Measurements from ENCODE around the gene TMBIM1. TPM values are rescaled to one million over a fixed set of nuclear protein-coding genes. Genes with fewer than 3 reads are reported as not detected.

Gene TMBIM1
- total and polyA plus RNA-seq, 2 donors (not counting 1 experiment from before 2014, with no cell fraction given): 170 to 235 TPM

GRCh38 chr2:218276986-218277755, 15.1 kb downstream of the TMBIM1 start:
- no peak for DNase-seq (ENCODE audit: low read depth in 2 of 2)
- H3K9me3 ChIP-seq (ENCODE audit: control insufficient read depth, insufficient read depth, low read depth, low read length): no peaks in the 10 kb centered on the region
- no peak overlapping the region for H3K27ac ChIP-seq (ENCODE audit: insufficient read depth, low read length)
- peaks cover 13% of the 10 kb centered on the region for H3K4me1 ChIP-seq (ENCODE audit: control insufficient read depth, extremely low read depth, insufficient read depth, low read length)
- TF ChIP-seq CTCF (conservative IDR thresholded peaks at IDR 0.05 in 1 of 2, IDR thresholded peaks at IDR 0.05 in 1 of 2; ENCODE audit: low read depth in 1 of 2, low read length in 2 of 2): no peak
- TF ChIP-seq EZH2 (IDR thresholded peaks at IDR 0.05; ENCODE audit: low read length, missing control alignments): no peak
- H3K4me3 ChIP-seq (replicated peaks in 1 of 4; ENCODE audit: control extremely low read depth in 1 of 4, insufficient read depth in 1 of 4, low read depth in 3 of 4, low read length in 4 of 4): no peak overlapping the region
- H3K4me2 ChIP-seq (ENCODE audit: extremely low read depth, insufficient read depth, low read length): no peak overlapping the region
- H3K27me3 ChIP-seq (ENCODE audit: control insufficient read depth, insufficient read depth, low read length): no peaks in the 10 kb centered on the region
- H3K9ac ChIP-seq (ENCODE audit: insufficient read depth, low read length): no peak overlapping the region
- no peak overlapping the region for H2AFZ ChIP-seq (ENCODE audit: low read length)
- H3K79me2 ChIP-seq (ENCODE audit: control insufficient read depth, insufficient read depth, low read length): peaks cover 28% of the 10 kb centered on the region
- H3K36me3 ChIP-seq (ENCODE audit: control insufficient read depth, insufficient read depth, low read length): peaks cover 46% of the 10 kb centered on the region
- H4K20me1 ChIP-seq (ENCODE audit: control insufficient read depth, extremely low read depth, insufficient read depth, low read length): no peaks in the 10 kb centered on the region

DNA sequence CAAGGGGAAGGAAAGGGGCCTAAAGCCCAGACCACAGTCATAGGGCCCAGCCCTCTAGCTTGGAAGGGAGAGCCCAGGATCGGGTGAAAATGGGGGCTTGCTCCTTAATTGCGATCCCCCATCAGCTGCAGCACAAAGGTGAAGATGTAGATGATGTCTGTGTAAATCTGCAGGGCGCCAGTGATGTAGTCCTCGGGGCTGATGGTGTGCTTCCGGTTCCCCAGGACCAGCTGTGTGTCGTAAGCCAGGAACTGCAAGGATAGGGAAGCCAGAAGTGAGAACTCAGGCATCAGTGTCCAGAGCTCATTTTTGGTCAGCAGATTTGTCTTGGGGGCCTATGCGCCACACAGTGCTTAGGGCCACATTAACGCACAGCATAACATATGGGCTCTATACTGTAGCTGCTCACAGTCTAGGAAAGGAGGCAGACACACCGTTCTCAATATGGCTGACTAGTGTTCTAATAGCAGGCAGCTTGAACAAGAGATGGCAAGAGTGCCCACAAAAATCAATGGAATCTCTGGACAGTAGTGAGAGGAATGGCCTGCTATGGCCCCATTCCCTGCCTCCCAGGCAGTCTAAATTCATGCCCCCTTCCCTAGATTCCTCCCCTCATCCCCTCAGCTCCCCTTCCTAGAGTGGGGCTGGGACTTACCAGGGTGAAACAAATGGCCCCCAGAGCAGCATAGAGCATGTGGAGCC, 16.8 kb downstream of the TMBIM1 start:
- Histone ChIP-seq H3K4me3 (replicated peaks in 1 of 4; ENCODE audit: control extremely low read depth in 1 of 4, insufficient read depth in 1 of 4, low read depth in 3 of 4, low read length in 4 of 4) (no peak overlapping the region), H4K20me1 (ENCODE audit: control insufficient read depth, extremely low read depth, insufficient read depth, low read length) (no peaks in the 10 kb centered on the region), H3K9ac (ENCODE audit: insufficient read depth, low read length) (no peak overlapping the region), H3K79me2 (ENCODE audit: control insufficient read depth, insufficient read depth, low read length) (peaks cover 24% of the 10 kb centered on the region), H2AFZ (ENCODE audit: low read length) (no peak overlapping the region), H3K27ac (ENCODE audit: insufficient read depth, low read length) (no peak overlapping the region), H3K4me1 (ENCODE audit: control insufficient read depth, extremely low read depth, insufficient read depth, low read length) (peaks cover 11% of the 10 kb centered on the region), H3K9me3 (ENCODE audit: control insufficient read depth, insufficient read depth, low read depth, low read length) (no peaks in the 10 kb centered on the region), H3K4me2 (ENCODE audit: extremely low read depth, insufficient read depth, low read length) (no peak overlapping the region), H3K27me3 (ENCODE audit: control insufficient read depth, insufficient read depth, low read length) (no peaks in the 10 kb centered on the region), H3K36me3 (ENCODE audit: control insufficient read depth, insufficient read depth, low read length) (peaks cover 42% of the 10 kb centered on the region)
- no peak for DNase-seq (ENCODE audit: low read depth in 2 of 2)
- TF ChIP-seq EZH2 (IDR thresholded peaks at IDR 0.05; ENCODE audit: low read length, missing control alignments) (no peak), CTCF (conservative IDR thresholded peaks at IDR 0.05 in 1 of 2, IDR thresholded peaks at IDR 0.05 in 1 of 2; ENCODE audit: low read depth in 1 of 2, low read length in 2 of 2) (no peak)

GRCh38 chr2:218274586-218274985, 17.7 kb downstream of the TMBIM1 start:
- Histone ChIP-seq H3K4me2 (ENCODE audit: extremely low read depth, insufficient read depth, low read length) (no peak overlapping the region), H3K4me3 (replicated peaks in 1 of 4; ENCODE audit: control extremely low read depth in 1 of 4, insufficient read depth in 1 of 4, low read depth in 3 of 4, low read length in 4 of 4) (no peak overlapping the region), H3K9ac (ENCODE audit: insufficient read depth, low read length) (no peak overlapping the region), H3K4me1 (ENCODE audit: control insufficient read depth, extremely low read depth, insufficient read depth, low read length) (peaks cover 11% of the 10 kb centered on the region), H3K79me2 (ENCODE audit: control insufficient read depth, insufficient read depth, low read length) (peaks cover 17% of the 10 kb centered on the region), H3K27me3 (ENCODE audit: control insufficient read depth, insufficient read depth, low read length) (no peaks in the 10 kb centered on the region), H2AFZ (ENCODE audit: low read length) (no peak overlapping the region), H3K27ac (ENCODE audit: insufficient read depth, low read length) (no peak overlapping the region), H3K36me3 (ENCODE audit: control insufficient read depth, insufficient read depth, low read length) (peaks cover 34% of the 10 kb centered on the region), H3K9me3 (ENCODE audit: control insufficient read depth, insufficient read depth, low read depth, low read length) (no peaks in the 10 kb centered on the region), H4K20me1 (ENCODE audit: control insufficient read depth, extremely low read depth, insufficient read depth, low read length) (no peaks in the 10 kb centered on the region)
- DNase-seq (ENCODE audit: low read depth in 2 of 2): no peak
- TF ChIP-seq EZH2 (IDR thresholded peaks at IDR 0.05; ENCODE audit: low read length, missing control alignments): no peak
- TF ChIP-seq CTCF (conservative IDR thresholded peaks at IDR 0.05 in 1 of 2, IDR thresholded peaks at IDR 0.05 in 1 of 2; ENCODE audit: low read depth in 1 of 2, low read length in 2 of 2): no peak

Measured in fibroblast of lung (primary cell).